ENCODE data around the gene OGFOD3.

Gene OGFOD3

DNA sequence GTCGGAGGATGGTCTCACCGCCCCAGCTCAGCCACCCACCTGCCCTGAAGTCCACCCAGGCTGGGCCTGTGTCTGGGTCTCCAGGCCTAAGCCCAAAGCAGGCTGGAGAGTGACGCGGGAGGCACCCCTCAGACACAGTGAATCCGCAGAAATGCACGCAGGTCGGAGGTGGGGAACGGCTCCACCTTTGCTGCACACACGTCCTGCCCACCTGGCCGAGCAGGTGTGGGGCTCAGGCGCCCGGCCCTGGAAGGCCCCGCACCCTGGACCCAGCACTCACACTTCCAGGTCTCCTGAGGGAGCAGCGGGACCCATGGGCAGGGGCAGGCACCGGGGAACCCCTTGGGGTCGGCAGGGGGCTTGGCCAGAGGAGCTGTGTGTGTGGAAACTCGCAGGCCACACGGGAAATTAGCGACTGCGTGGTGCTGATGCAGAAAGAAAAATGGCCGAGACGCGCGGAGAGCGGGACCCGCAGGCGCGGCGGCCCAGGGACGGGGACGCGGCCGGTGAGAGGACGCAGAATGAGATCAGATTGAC, 21.5 kb upstream of the OGFOD3 start:
- TF ChIP-seq CTCF (IDR thresholded peaks at IDR 0.05; ENCODE audit: low read depth, low read length), result no peak
- no peaks in the 10 kb centered on the region for H3K9me3 ChIP-seq
- H3K27me3 ChIP-seq, result no peaks in the 10 kb centered on the region
- DNase-seq, result no peak
- no peak overlapping the region for H3K4me3 ChIP-seq (ENCODE audit: low read depth, low read length)
- H3K4me1 ChIP-seq, result peaks cover 7% of the 10 kb centered on the region
- H3K36me3 ChIP-seq, result no peaks in the 10 kb centered on the region; the same call in none of the 2 replicates

GRCh38 chr17:82439194-82439828, 20.9 kb upstream of the OGFOD3 start:
- DNase-seq, result no peak
- Histone ChIP-seq H3K27me3 (no peaks in the 10 kb centered on the region), H3K4me3 (ENCODE audit: low read depth, low read length) (no peak overlapping the region), H3K36me3 (no peaks in the 10 kb centered on the region; the same call in none of the 2 replicates), H3K9me3 (no peaks in the 10 kb centered on the region), H3K4me1 (peaks cover 7% of the 10 kb centered on the region)
- no peak for TF ChIP-seq CTCF (IDR thresholded peaks at IDR 0.05; ENCODE audit: low read depth, low read length)

GRCh38 chr17:82438401-82439193, 20.2 kb upstream of the OGFOD3 start:
- no peak for TF ChIP-seq CTCF (IDR thresholded peaks at IDR 0.05; ENCODE audit: low read depth, low read length)
- H3K9me3 ChIP-seq, result no peaks in the 10 kb centered on the region
- no peak overlapping the region for H3K4me3 ChIP-seq (ENCODE audit: low read depth, low read length)
- peaks cover 7% of the 10 kb centered on the region for H3K4me1 ChIP-seq
- DNase-seq, result no peak
- no peaks in the 10 kb centered on the region for H3K27me3 ChIP-seq
- H3K36me3 ChIP-seq, result no peaks in the 10 kb centered on the region; the same call in none of the 2 replicates

- H3K9me3 ChIP-seq, result no peaks in the 10 kb centered on the region
- H3K4me1 ChIP-seq, result peaks cover 7% of the 10 kb centered on the region
- H3K36me3 ChIP-seq, result no peaks in the 10 kb centered on the region
- no peak overlapping the region for H3K4me3 ChIP-seq (ENCODE audit: low read depth, low read length)
- TF ChIP-seq CTCF (IDR thresholded peaks at IDR 0.05; ENCODE audit: low read depth, low read length), result no peak
- DNase-seq, result no peak
- no peaks in the 10 kb centered on the region for H3K27me3 ChIP-seq
Observed at GRCh38 chr17:82437325-82437668, 18.9 kb upstream of the OGFOD3 start.

DNA sequence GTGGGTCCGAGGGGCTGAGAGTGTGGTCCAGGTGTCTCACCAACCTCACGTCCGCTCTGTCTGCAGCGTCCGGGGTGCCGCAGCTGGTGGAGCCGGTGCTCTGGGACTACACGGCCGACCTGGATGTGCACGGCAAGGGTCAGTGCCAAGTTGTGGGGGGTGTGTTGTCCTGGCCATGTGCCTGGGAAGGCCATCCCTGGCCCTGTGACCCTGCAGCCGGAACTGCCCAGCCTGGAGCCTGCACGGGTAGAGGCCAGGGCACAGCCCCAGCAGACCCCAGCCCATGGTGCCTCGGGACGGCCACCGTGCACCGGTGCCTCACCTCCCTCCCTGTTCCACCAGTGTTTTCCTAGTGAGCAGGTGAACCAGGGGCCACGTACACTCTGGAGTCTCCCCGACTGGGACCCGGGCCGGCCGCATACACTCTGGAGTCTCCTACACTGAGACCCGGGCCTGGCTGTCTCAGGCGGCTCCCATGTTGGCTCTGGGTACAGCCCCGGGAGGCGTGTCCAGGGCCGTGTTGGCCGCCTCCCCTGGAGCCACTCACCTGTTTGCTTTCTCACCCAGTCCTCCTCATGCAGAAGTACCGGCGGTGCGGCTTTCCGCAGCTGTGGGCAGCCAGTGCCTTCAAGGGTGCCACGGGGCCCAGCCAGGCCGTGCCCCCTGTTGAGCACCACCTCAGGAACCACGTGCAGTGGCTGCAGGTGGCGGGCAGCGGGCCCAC, 18.4 kb upstream of the OGFOD3 start:
- Histone ChIP-seq H3K27me3 (no peaks in the 10 kb centered on the region), H3K4me3 (ENCODE audit: low read depth, low read length) (no peak overlapping the region), H3K4me1 (peaks cover 7% of the 10 kb centered on the region), H3K36me3 (no peaks in the 10 kb centered on the region), H3K9me3 (no peaks in the 10 kb centered on the region)
- no peak for DNase-seq
- no peak for TF ChIP-seq CTCF (IDR thresholded peaks at IDR 0.05; ENCODE audit: low read depth, low read length)
